Keratinocyte (primary cell): ENCODE data around the gene ZNF77. TPM values are rescaled to one million over a fixed set of nuclear protein-coding genes. Genes with fewer than 3 reads are reported as not detected.

Experiments
- DNase-seq: peaks from one replicate; pipeline ENCODE4 v3.0.0-alpha.2; 2011; ENCODE audit warnings: low read depth, missing footprints, low spot score
- FAIRE-seq: peaks from 2 replicates; lab custom pipeline; 2011; peaks lifted over from hg19 to GRCh38; lab: Jason Lieb, UNC
- H2AFZ ChIP-seq: 2 replicates; pipeline ENCODE4 v1.6.0; 2012; ENCODE audit warnings: low read length, control low read depth, inconsistent platforms; ENCODE audit not compliant: control insufficient read depth
- H3K27ac ChIP-seq: 2 replicates; pipeline ENCODE4 v1.5.1; 2011; ENCODE audit warnings: low read length; ENCODE audit not compliant: control insufficient read depth, insufficient read depth
- H3K27me3 ChIP-seq: 3 replicates; pipeline ENCODE4 v1.6.0; 2011; ENCODE audit warnings: low read length; ENCODE audit not compliant: control insufficient read depth, insufficient read depth; ENCODE audit errors: extremely low read depth
- H3K36me3 ChIP-seq, 2 experiments: 2 replicates in 1 of 2; 3 replicates in 1 of 2; pipeline ENCODE4 v1.5.1; 2011; ENCODE audit warnings: low read length in 2 of 2, mild to moderate bottlenecking in 1 of 2; ENCODE audit not compliant: control insufficient read depth in 2 of 2, insufficient read depth in 2 of 2; ENCODE audit errors: extremely low read depth in 1 of 2
- H3K4me1 ChIP-seq: 3 replicates; pipeline ENCODE4 v1.5.1; 2011; ENCODE audit warnings: low read length; ENCODE audit not compliant: control insufficient read depth, insufficient read depth; ENCODE audit errors: extremely low read depth
- H3K4me2 ChIP-seq: 3 replicates; pipeline ENCODE4 v1.6.0; 2011; ENCODE audit warnings: low read depth, low read length; ENCODE audit not compliant: control insufficient read depth, insufficient read depth; ENCODE audit errors: extremely low read depth
- H3K4me3 ChIP-seq, 3 experiments: fragments of 200-600 bp in 1 of 3; sonication (generic) in 1 of 3; 2 replicates in 2 of 3; 3 replicates in 1 of 3; pipeline ENCODE4 v1.5.1; 2011 to 2016; ENCODE audit warnings: low read length in 3 of 3, mild to moderate bottlenecking in 3 of 3, control low read depth in 2 of 3, inconsistent platforms in 1 of 3, low read depth in 1 of 3, mixed read lengths in 1 of 3, mixed run types in 1 of 3, moderate library complexity in 1 of 3; ENCODE audit not compliant: control insufficient read depth in 2 of 3, insufficient read depth in 2 of 3; ENCODE audit errors: extremely low read depth in 1 of 3
- H3K79me2 ChIP-seq: 2 replicates; pipeline ENCODE4 v1.6.0; 2012; ENCODE audit warnings: low read length; ENCODE audit not compliant: control insufficient read depth, insufficient read depth
- H3K9ac ChIP-seq: 3 replicates; pipeline ENCODE4 v1.6.0; 2011; ENCODE audit warnings: low read length; ENCODE audit not compliant: control insufficient read depth, insufficient read depth; ENCODE audit errors: extremely low read depth
- H3K9me1 ChIP-seq: 3 replicates; pipeline ENCODE4 v1.6.0; 2011; ENCODE audit warnings: low read length; ENCODE audit not compliant: control insufficient read depth, insufficient read depth; ENCODE audit errors: extremely low read depth
- H3K9me3 ChIP-seq: 2 replicates; pipeline ENCODE4 v1.5.1; 2012; ENCODE audit warnings: low read depth, low read length; ENCODE audit not compliant: control insufficient read depth
- H4K20me1 ChIP-seq: 3 replicates; pipeline ENCODE4 v1.6.0; 2011; ENCODE audit warnings: low read length; ENCODE audit not compliant: control insufficient read depth, insufficient read depth; ENCODE audit errors: extremely low read depth
- EZH2 ChIP-seq: IDR thresholded peaks from one replicate; pipeline ENCODE4 v1.6.1; 2012; ENCODE audit warnings: inconsistent platforms, mild to moderate bottlenecking, low read length, moderate library complexity
- dilution Hi-C: fragments of 300-500 bp; cut with MboI; formaldehyde crosslinking; loops from one replicate; pipeline ENCODE4 v1.7.0; 2020; ENCODE audit warnings: low sequenced_read_pairs; ENCODE audit not compliant: extremely low pct_ligation_motif_present
- polyA plus RNA-seq, 5 experiments: library from polyadenylated mRNA; depleted of rRNA in 3 of 5; stranded (reverse) in 3 of 5; stranded (forward) in 1 of 5; unstranded in 1 of 5; fragments of >200 nt; gene quantifications; 1 replicate in 1 of 5; 2 replicates in 3 of 5; 3 replicates in 1 of 5; pipeline versions ENCODE4 v1.2.1 to v1.2.3, GENCODE V29; 2011 to 2012; ENCODE audit warnings: missing spikeins in 2 of 5, low read depth in 1 of 5, low replicate concordance in 1 of 5
- TF ChIP-seq, protein P1 (sequence below), 3 experiments: IDR thresholded peaks in 1 of 3; conservative IDR thresholded peaks in 1 of 3; optimal IDR thresholded peaks in 1 of 3; 2 replicates in 2 of 3; 3 replicates in 1 of 3; pipeline versions ENCODE3 to v1.5.1; 2011; ENCODE audit warnings: low read length in 3 of 3, mild to moderate bottlenecking in 3 of 3, moderate library complexity in 2 of 3, control low read depth in 1 of 3, inconsistent platforms in 1 of 3; ENCODE audit not compliant: insufficient read depth in 2 of 3; ENCODE audit errors: extremely low read depth in 1 of 3

The ZNF77 gene
- polyA plus RNA-seq, 1 donor (not counting 4 experiments of a cell fraction or from before 2014, with no cell fraction given): 6.0 TPM

DNA sequence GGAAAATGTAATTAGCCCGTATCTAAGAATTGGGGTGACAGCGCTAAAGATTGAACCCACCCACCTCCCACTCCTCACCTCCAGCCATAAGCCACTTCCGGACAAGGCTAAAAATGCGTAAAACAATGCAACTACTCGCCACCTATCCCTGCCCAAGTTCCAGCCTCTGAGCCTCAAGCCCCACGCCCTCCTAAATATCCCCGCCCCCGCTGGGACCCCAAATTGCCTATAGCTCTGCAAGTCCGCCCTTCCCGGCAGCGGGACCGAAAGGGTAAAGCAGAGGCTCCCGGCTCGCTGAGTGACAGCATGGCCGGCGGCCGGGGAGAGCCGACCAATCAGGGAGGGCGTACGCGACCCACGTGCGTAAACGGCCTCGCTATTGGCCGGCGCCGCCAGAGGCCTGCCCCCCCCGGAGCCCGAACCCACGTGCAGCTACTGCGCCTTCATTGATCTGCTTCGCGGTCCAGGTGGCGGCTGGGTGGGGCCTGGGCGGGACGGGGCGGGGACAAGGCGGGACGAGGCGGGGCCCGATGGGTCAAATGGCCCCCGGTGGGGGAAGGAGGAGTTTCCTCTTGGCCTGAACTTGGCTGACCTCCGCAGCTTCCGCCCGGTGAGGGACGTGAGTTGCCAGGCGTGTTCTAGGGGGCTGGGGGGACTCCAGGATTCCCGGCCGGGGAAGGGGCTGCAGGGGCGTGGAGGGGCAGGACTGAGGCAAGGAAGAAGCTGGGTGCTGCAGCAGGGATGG is 32.4 kb upstream of the ZNF77 start, which contains the start of gene TLE6:
TSS of gene TLE6 (plus strand) at position 564 of the 745 bp plus-strand sequence. CDS start 670 bp downstream, outside the sequence.
- Histone ChIP-seq H3K9ac (peak within 1 kb of the TSS; percentile 63), H3K9me1 (no peaks in the 10 kb centered on the region), H3K36me3 (no peaks in the 10 kb centered on the region), H3K9me3 (no peaks in the 10 kb centered on the region), H3K27me3 (peaks cover 9% of the 10 kb centered on the region), H3K4me1 (peaks cover 7% of the 10 kb centered on the region), H3K4me2 (peak within 1 kb of the TSS; percentile 97), H3K4me3 (peak within 1 kb of the TSS; percentile 36 to 83 (median 76)), H2AFZ (peak within 1 kb of the TSS; percentile 89), H3K27ac (peak within 1 kb of the TSS; percentile 18), H3K79me2 (no peaks in the 10 kb centered on the region), H4K20me1 (no peaks in the 10 kb centered on the region)
- TF ChIP-seq EZH2: no peak
- TF ChIP-seq, protein P1, sequence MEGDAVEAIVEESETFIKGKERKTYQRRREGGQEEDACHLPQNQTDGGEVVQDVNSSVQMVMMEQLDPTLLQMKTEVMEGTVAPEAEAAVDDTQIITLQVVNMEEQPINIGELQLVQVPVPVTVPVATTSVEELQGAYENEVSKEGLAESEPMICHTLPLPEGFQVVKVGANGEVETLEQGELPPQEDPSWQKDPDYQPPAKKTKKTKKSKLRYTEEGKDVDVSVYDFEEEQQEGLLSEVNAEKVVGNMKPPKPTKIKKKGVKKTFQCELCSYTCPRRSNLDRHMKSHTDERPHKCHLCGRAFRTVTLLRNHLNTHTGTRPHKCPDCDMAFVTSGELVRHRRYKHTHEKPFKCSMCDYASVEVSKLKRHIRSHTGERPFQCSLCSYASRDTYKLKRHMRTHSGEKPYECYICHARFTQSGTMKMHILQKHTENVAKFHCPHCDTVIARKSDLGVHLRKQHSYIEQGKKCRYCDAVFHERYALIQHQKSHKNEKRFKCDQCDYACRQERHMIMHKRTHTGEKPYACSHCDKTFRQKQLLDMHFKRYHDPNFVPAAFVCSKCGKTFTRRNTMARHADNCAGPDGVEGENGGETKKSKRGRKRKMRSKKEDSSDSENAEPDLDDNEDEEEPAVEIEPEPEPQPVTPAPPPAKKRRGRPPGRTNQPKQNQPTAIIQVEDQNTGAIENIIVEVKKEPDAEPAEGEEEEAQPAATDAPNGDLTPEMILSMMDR (optimal IDR thresholded peaks at IDR 0.05 in 1 of 3, IDR thresholded peaks at IDR 0.05 in 1 of 3, conservative IDR thresholded peaks at IDR 0.05 in 1 of 3; ENCODE audit: extremely low read depth in 1 of 3, insufficient read depth in 2 of 3, low read length in 3 of 3): no peak
- DNase-seq (no peak), FAIRE-seq (peak; percentile 59)
- dilution Hi-C loops: no loop called here

DNA sequence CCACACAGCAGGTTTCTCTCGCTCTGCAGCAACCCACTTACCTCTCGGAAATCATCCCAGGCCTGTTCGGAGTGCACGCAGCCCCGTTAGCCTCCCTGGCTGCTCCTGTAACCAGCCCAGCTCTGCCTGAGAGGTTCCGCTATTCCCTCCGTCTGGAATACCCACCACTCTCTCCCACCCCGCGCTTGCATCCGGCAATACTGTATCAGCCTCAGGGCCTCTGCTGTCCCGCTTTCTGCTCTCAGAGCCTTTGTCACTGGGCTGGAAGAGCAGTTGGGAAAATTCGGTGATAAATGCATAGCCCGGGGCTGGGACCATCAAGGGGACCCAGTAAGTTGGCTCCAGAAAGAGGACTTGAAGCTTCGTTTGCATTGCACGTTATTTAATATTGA is 31.8 kb upstream of the ZNF77 start:
- no peaks in the 10 kb centered on the region for H4K20me1 ChIP-seq
- no peaks in the 10 kb centered on the region for H3K79me2 ChIP-seq
- dilution Hi-C loops: no loop called here
- DNase-seq (no peak), FAIRE-seq (no peak)
- no peaks in the 10 kb centered on the region for H3K36me3 ChIP-seq
- H3K4me2 ChIP-seq: peak overlapping the region; percentile 97
- peaks cover 9% of the 10 kb centered on the region for H3K27me3 ChIP-seq
- peaks cover 7% of the 10 kb centered on the region for H3K4me1 ChIP-seq
- H2AFZ ChIP-seq: peak overlapping the region; percentile 89
- TF ChIP-seq EZH2: no peak
- TF ChIP-seq, protein P1 (optimal IDR thresholded peaks at IDR 0.05 in 1 of 3, IDR thresholded peaks at IDR 0.05 in 1 of 3, conservative IDR thresholded peaks at IDR 0.05 in 1 of 3; ENCODE audit: extremely low read depth in 1 of 3, insufficient read depth in 2 of 3, low read length in 3 of 3): no peak
- peak overlapping the region; percentile 36 to 83 (median 76) for H3K4me3 ChIP-seq
- H3K9ac ChIP-seq: peak overlapping the region; percentile 63
- no peaks in the 10 kb centered on the region for H3K9me1 ChIP-seq
- H3K9me3 ChIP-seq: no peaks in the 10 kb centered on the region
- no peak overlapping the region for H3K27ac ChIP-seq
